Measurements from ENCODE around the gene DNAL4.

- no peak for TF ChIP-seq CTCF (IDR thresholded peaks at IDR 0.05)
- TF ChIP-seq POLR2AphosphoS5 (IDR thresholded peaks at IDR 0.05; ENCODE audit: insufficient read depth in 1 of 2, low read depth in 1 of 2): no peak
- no peak for TF ChIP-seq POLR2A (IDR thresholded peaks at IDR 0.05)
Observed at GRCh38 chr22:38837414-38837928, 43.5 kb upstream of the DNAL4 start.

Measured in vagina (tissue), 2 donors.